ENCODE results near the gene KCTD14. TPM values are rescaled to one million over a fixed set of nuclear protein-coding genes. Genes with fewer than 3 reads are reported as not detected.

The KCTD14 gene
- total RNA-seq, 4 donors from 2014 or later = 0.68 to 2.2 (median 0.88) TPM

DNA sequence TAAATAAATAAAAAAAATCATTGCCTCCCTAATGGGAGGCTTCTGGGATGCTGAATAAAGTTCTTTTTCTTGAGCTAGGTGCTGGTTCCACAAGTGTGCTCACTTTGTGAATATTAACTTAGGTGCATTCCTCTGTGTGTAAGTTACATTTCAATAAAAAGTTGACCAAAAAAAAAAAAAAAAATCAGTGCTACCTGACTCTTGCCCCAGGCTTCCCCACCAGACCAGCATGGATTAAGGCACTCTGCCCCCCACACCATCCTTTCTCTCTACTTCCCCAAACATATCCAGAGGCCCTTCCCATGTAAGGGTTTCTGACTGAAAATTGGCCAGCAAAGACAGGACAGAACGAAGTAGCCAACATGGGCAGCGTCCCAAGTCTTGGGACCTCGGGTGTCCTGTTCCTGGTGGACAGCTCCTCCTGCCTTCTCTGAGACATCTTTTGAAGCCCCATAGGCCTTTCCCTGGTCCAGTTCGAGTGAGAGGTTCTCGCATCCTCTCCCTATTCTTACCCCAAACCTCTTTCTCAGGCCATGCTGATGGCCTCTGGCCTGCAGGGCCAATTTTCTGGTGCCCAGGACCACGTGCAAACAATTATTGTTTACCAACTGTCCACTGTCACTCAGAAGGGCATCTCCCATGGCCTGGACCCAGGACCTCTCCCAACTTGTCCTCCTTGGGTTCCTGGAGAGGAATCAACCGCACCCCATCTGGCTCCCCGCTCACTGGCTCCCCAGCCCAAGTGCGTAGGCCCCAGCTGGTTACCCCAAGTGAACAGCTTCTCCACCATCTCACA lies 14.9 kb upstream of the KCTD14 start:
- TF ChIP-seq, protein P1, sequence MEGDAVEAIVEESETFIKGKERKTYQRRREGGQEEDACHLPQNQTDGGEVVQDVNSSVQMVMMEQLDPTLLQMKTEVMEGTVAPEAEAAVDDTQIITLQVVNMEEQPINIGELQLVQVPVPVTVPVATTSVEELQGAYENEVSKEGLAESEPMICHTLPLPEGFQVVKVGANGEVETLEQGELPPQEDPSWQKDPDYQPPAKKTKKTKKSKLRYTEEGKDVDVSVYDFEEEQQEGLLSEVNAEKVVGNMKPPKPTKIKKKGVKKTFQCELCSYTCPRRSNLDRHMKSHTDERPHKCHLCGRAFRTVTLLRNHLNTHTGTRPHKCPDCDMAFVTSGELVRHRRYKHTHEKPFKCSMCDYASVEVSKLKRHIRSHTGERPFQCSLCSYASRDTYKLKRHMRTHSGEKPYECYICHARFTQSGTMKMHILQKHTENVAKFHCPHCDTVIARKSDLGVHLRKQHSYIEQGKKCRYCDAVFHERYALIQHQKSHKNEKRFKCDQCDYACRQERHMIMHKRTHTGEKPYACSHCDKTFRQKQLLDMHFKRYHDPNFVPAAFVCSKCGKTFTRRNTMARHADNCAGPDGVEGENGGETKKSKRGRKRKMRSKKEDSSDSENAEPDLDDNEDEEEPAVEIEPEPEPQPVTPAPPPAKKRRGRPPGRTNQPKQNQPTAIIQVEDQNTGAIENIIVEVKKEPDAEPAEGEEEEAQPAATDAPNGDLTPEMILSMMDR (IDR thresholded peaks at IDR 0.05; ENCODE audit: low read depth) = no peak

DNA sequence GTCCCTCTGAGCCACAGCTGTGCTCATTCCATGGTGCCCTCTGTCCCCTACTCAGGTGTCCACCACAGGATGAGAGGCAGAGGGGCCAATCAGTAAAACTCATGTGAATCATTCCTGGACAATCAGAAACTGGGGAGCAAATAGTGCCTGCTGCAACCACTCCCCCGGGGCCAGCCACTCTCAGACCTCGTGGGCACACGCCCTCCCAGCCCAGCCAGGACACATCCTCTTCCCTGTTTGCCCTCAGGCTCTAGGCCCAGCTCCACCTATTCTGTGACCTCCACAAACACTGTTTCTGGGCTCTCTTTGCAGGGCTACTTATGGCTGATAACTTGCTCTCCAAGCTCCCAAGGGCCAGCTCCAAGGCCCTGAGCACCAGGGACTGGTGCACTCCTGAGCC lies 14.0 kb upstream of the KCTD14 start:
- TF ChIP-seq, protein P1 (IDR thresholded peaks at IDR 0.05; ENCODE audit: low read depth) = no peak

DNA sequence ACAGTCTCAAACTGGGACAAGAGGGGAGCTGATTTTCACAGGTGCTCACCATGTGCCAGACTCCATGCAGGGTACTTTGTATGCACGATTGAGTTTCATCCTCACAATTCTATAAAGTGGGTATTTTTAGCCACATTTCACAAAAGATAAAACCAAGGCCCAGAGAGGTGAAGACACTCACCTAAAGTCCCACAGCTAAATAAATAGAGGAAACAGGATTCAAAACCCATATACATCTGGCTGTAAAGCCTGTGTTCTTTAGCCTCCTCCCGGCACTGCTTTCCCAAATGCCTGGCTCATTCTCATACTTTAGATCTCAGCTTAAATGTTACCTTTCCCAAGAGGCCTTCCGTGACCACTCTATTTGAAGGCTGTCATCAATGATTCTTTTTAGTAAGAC lies 13.2 kb upstream of the KCTD14 start:
- TF ChIP-seq, protein P1 (IDR thresholded peaks at IDR 0.05; ENCODE audit: low read depth) = no peak

DNA sequence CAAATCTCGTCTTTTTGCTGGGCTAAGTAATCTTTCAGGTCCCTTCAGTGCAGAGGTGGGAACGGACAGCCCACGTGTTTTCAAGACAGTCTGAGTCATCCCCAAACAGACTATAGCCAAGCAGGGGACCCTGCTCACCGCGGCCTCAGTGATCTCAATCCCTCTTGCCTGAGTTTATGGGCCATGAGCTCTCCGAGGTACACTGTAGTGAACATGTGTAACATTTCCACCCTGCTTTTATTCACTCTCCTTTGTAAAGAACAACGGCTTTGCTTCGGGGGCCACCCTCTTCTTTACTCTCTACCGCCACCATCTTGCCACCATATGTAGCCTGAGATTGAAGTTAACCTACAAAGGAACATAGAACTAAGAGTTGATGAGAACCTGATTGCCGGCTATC lies 11.5 kb upstream of the KCTD14 start:
- TF ChIP-seq, protein P1 (IDR thresholded peaks at IDR 0.05; ENCODE audit: low read depth) = no peak

DNA sequence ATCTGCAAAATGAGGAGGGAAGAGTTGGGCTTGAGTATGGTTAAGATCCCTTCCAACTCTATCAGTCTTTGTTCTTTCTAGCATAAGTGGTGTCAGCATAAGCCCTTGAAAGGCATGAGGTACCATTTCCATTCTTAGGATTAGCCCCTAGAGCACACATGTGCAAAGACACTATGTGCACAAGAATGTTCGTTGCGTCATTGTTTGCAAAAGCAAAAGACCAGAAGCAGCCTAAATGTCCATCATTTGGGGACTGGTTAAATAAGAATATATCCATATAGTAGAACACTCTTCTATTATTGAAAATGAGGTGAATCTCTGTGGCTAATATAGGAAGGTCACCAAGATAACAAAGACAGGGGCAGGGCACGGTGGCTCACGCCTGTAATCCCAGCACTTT lies 10.0 kb upstream of the KCTD14 start:
- TF ChIP-seq, protein P1 (IDR thresholded peaks at IDR 0.05; ENCODE audit: low read depth) = no peak

DNA sequence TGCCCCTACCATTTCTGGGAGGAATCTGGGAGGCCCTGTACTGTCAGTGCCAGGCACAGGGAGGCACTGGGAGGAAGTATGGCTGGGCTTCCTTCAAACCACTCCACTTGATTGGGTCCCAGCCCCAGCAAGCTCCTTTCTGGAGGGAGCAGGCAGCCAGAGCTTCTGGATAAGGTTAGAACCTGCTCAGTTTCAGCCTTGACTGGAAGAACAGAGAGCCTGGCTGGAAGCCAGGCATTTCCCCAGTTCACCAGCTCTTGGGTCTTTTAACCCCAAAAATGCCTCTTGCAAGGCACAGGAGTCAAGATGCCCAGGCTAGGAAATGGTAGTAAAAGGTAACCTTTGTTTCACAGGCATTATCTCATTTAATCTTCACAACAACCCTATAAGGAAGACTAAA lies 9.0 kb upstream of the KCTD14 start:
- TF ChIP-seq, protein P1 (IDR thresholded peaks at IDR 0.05; ENCODE audit: low read depth) = no peak

DNA sequence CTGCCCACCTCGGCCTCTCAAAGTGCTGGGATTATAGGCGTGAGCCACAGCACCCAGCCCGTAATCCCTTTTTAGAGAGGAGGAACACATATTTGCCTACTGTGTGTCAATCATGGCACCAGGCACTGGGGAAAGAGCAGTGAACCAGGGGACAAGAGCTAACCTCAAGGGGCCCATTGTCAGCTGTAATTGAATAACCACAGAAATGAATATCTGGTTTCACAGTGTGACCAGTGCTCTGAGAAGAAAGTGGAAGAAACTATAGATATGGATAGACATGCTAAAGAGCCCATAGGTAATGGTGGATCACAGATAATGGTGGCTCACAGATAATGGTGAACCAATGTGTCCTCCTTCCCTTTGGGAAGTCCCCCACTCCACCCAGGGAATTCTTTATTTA lies 8.6 kb upstream of the KCTD14 start:
- TF ChIP-seq, protein P1 (IDR thresholded peaks at IDR 0.05; ENCODE audit: low read depth) = no peak

All from subcutaneous adipose tissue (tissue), 4 donors.